Measurements from ENCODE around the gene WASHC4.
A peak's percentile ranks its signal among the peaks of the same experiment; 100 is the strongest.

DNA sequence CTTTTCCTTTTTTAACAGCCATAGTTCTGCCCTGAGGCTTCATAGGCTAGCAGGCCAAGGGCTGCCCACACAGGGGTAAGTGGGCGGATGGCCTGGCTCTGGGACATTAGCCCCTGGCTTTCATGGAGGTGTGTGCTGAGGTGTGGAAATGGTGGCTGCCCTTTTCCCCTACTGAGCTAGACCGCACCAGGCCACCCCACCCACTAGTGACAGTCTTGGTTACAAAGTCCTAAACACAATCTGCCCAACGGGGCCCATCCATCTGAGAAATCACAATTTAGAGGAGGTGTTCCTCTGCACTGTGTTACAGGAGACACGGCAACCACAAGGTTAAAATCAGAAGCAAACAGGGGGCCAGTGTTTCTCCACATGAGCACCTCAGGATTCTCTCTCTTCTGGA is 92.9 kb downstream of the WASHC4 start:
- no peak for TF ChIP-seq CTCF (IDR thresholded peaks at IDR 0.05 in 8 of 11, conservative IDR thresholded peaks at IDR 0.05 in 3 of 11)
- peak in 1 of 3 donors; percentile 9 for TF ChIP-seq POLR2AphosphoS5 (IDR thresholded peaks at IDR 0.05)

All from spleen (tissue), 7 donors.